Measurements from ENCODE around the gene HLA-DRB5. TPM values are rescaled to one million over a fixed set of nuclear protein-coding genes. Genes with fewer than 3 reads are reported as not detected.
"Not testable (repeated sequence)": the region's sequence is repeated elsewhere in the genome, so short reads cannot be mapped to it uniquely, and the experiment has no call there.

HLA-DRB5 gene
- 13.7 and 16.1 TPM in 2 replicates for total RNA-seq (2022)
- Bru-seq, nascent RNA, result percentile 32 among the genes with signal in this experiment
- BruChase-seq, experiment 1, labeled RNA remaining after a 6-hour chase, result percentile 40 among the genes with signal in this experiment
- percentile 28 among the genes with signal in this experiment for BruChase-seq, experiment 2, labeled RNA remaining after a 2-hour chase
- long read RNA-seq, partial matches to known transcripts, result 0 of 1 reads
- long read RNA-seq, other reads (novel, unspliced or antisense), result 1 of 1 reads

DNA sequence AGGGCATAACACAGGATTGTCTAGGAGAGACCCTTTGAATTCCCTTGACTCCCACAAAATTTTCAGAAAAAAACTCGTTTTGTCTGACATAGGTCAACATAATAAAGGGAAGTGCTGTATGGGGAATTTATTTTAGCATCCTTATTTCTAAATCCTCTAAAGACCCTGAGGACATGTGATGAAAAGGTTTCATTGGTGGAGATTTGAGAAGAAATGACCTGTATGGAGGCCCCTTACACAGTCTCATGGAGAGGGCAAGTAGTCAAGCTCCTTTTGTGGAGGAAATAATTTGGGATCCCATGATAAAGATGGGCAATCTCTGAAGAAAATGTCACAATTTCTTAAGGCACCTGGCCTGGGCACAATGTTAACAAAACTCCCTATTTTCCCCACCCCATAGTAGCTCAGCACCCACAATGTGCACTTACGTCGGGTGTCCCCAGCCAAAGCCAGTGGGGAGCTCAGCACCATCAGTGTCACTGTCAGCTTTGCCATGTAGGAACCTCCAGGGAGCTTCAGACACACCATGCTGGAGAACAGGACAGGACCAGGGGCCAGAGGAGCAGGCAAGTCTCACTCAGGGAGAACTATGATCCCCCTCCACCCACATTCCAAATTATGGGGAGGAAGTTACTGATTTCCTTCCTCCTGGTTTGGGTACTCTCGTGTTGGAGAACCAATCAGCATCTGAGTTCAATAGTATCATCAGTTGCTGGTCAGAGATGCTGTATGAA lies at the start of gene HLA-DRB5:
TSS of gene HLA-DRB5 (minus strand) at position 591 of the 734 bp plus-strand sequence. CDS start at position 528, 63 bp downstream.
- no peaks in the 10 kb centered on the region for H3K9me3 Mint-ChIP-seq (ENCODE audit: low read depth, unreplicated experiment)
- intact Hi-C loops (cut with micrococcal nuclease; ENCODE audit: unreplicated experiment), result loop anchor here (2.0 to 5.0 kb wide), 3 partner anchors 42 to 59 kb away; partner anchors contain the start of gene HLA-DRB1
- no peaks in the 10 kb centered on the region for H3K36me3 Mint-ChIP-seq (ENCODE audit: insufficient read depth, unreplicated experiment)
- TF ChIP-seq, protein P1, sequence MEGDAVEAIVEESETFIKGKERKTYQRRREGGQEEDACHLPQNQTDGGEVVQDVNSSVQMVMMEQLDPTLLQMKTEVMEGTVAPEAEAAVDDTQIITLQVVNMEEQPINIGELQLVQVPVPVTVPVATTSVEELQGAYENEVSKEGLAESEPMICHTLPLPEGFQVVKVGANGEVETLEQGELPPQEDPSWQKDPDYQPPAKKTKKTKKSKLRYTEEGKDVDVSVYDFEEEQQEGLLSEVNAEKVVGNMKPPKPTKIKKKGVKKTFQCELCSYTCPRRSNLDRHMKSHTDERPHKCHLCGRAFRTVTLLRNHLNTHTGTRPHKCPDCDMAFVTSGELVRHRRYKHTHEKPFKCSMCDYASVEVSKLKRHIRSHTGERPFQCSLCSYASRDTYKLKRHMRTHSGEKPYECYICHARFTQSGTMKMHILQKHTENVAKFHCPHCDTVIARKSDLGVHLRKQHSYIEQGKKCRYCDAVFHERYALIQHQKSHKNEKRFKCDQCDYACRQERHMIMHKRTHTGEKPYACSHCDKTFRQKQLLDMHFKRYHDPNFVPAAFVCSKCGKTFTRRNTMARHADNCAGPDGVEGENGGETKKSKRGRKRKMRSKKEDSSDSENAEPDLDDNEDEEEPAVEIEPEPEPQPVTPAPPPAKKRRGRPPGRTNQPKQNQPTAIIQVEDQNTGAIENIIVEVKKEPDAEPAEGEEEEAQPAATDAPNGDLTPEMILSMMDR (IDR thresholded peaks at IDR 0.05; ENCODE audit: unreplicated experiment), result no peak
- no peaks in the 10 kb centered on the region for H3K4me1 Mint-ChIP-seq (ENCODE audit: low read depth, unreplicated experiment)
- peak; percentile 53 for DNase-seq
- H3K27me3 Mint-ChIP-seq (ENCODE audit: unreplicated experiment), result peaks cover 15% of the 10 kb centered on the region
- TSS peak; percentile 97 for BruUV-seq (replicated peaks)
- H3K4me3 Mint-ChIP-seq (ENCODE audit: low read depth, unreplicated experiment), result peak within 1 kb of the TSS; percentile 68
- H3K27ac Mint-ChIP-seq (ENCODE audit: unreplicated experiment), result no peak within 1 kb of the TSS
- CTCF ChIA-PET, result no interaction called here

DNA sequence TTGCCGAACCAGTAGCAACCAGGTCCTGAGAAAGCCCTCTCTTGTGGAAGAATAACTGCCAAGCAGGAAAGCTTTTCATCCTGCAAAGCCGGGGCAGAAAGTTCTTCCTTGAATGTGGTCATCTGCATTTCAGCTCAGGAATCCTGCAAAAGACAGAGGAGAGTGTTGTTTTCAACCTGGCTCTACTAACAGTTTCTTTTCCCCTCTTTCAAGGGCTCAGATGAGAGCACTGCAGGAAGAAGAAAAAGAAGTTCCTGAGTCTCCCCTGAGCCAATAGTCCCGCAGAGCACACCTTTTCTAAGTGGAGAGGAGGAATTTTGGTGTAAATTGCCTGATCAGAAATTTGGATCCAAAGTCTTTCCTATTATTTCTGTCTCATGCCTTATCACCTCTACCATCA lies 48.9 kb upstream of the HLA-DRB5 start:
- Mint-ChIP-seq H3K27me3 (ENCODE audit: unreplicated experiment) (peaks cover 7% of the 10 kb centered on the region), H3K9me3 (ENCODE audit: low read depth, unreplicated experiment) (no peaks in the 10 kb centered on the region), H3K4me1 (ENCODE audit: low read depth, unreplicated experiment) (peaks cover 5% of the 10 kb centered on the region), H3K27ac (ENCODE audit: unreplicated experiment) (no peak overlapping the region), H3K4me3 (ENCODE audit: low read depth, unreplicated experiment) (no peak overlapping the region), H3K36me3 (ENCODE audit: insufficient read depth, unreplicated experiment) (peaks cover 6% of the 10 kb centered on the region)
- CTCF ChIA-PET, result no interaction called here
- TF ChIP-seq, protein P1 (IDR thresholded peaks at IDR 0.05; ENCODE audit: unreplicated experiment), result no peak
- BruUV-seq (replicated peaks), result no TSS peak
- intact Hi-C loops (cut with micrococcal nuclease; ENCODE audit: unreplicated experiment), result loop anchor here (10.0 kb wide), 1 partner anchor 94 kb away; no protein-coding TSS in a partner anchor
- no peak for DNase-seq

DNA sequence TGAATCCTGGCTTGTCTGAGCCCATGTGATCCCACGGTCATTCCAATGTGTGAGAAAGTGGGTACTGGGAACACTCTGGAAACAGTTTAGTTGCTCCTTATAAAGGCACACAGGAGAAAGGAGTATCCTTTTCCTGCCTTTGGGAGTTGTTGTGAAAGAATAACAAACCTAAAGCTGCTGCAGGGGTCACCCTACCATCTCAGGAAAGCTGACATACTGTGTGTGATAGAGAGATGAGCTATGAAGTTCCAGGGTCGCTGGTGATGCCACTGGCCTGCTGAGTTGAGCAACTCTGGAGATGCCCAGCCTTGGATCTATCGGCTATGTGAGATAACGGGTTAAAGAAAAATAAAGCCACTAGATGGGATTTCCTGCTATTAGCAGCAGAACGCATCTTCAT lies 47.4 kb upstream of the HLA-DRB5 start:
- H3K27ac Mint-ChIP-seq (ENCODE audit: unreplicated experiment); H3K27me3 Mint-ChIP-seq (ENCODE audit: unreplicated experiment); DNase-seq; BruUV-seq (replicated peaks); CTCF ChIA-PET; H3K36me3 Mint-ChIP-seq (ENCODE audit: insufficient read depth, unreplicated experiment); H3K4me1 Mint-ChIP-seq (ENCODE audit: low read depth, unreplicated experiment); H3K4me3 Mint-ChIP-seq (ENCODE audit: low read depth, unreplicated experiment); H3K9me3 Mint-ChIP-seq (ENCODE audit: low read depth, unreplicated experiment): not testable (repeated sequence)
- intact Hi-C loops (cut with micrococcal nuclease; ENCODE audit: unreplicated experiment), result loop anchor here (10.0 kb wide), 1 partner anchor 93 kb away; no protein-coding TSS in a partner anchor

DNA sequence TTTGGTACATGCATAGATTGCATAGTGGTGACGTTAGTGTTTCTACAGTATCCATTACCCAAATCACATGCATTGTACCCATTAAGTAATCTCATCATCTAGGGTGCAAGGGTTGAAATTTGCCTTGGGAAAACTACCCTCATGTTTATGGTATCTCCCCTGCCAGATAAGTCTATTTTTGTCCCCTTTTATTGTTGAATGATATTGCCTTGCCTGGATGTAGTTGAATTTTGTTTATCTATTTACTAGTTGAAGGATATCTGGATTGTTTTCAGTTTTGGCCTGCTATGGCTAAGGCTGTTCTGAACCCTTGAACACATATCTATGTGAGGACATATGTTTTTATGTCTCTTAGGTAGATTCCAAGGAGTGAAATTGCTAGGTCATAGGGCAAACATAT lies 46.2 kb upstream of the HLA-DRB5 start:
- no peaks in the 10 kb centered on the region for H3K36me3 Mint-ChIP-seq (ENCODE audit: insufficient read depth, unreplicated experiment)
- no peaks in the 10 kb centered on the region for H3K9me3 Mint-ChIP-seq (ENCODE audit: low read depth, unreplicated experiment)

More for the DNA sequence above, 46.2 kb upstream of the HLA-DRB5 start:
- Mint-ChIP-seq H3K27ac (ENCODE audit: unreplicated experiment) (no peak overlapping the region), H3K4me1 (ENCODE audit: low read depth, unreplicated experiment) (no peaks in the 10 kb centered on the region), H3K27me3 (ENCODE audit: unreplicated experiment) (peaks cover 10% of the 10 kb centered on the region), H3K4me3 (ENCODE audit: low read depth, unreplicated experiment) (no peak overlapping the region)
- TF ChIP-seq, protein P1 (IDR thresholded peaks at IDR 0.05; ENCODE audit: unreplicated experiment), result no peak
- intact Hi-C loops (cut with micrococcal nuclease; ENCODE audit: unreplicated experiment), result loop anchor here (10.0 kb wide), 1 partner anchor 91 kb away; no protein-coding TSS in a partner anchor
- DNase-seq, result no peak
- CTCF ChIA-PET, result no interaction called here
- BruUV-seq (replicated peaks), result TSS peak; percentile 33

Data from Calu3 (cell line).